ENCODE results near the gene IZUMO1R.
"Not testable (repeated sequence)": the region's sequence is repeated elsewhere in the genome, so short reads cannot be mapped to it uniquely, and the experiment has no call there.

Gene IZUMO1R

GRCh38 chr11:94326947-94327346 is 22.6 kb downstream of the IZUMO1R start:
- no peak for DNase-seq

- no peak for DNase-seq
These were observed 24.3 kb downstream of the IZUMO1R start for GRCh38 chr11:94328587-94329080.

GRCh38 chr11:94329501-94329900 is 25.1 kb downstream of the IZUMO1R start:
- no peak for DNase-seq

- no peak for DNase-seq
These were observed 26.4 kb downstream of the IZUMO1R start for GRCh38 chr11:94330789-94331188.

- DNase-seq, result no peak
These were observed 28.4 kb downstream of the IZUMO1R start for GRCh38 chr11:94332814-94333213.

- DNase-seq, result no peak
These were observed 31.7 kb downstream of the IZUMO1R start for GRCh38 chr11:94336033-94336432.

GRCh38 chr11:94338651-94339050 is 34.3 kb downstream of the IZUMO1R start:
- no peak for DNase-seq

GRCh38 chr11:94342250-94342649 is 37.9 kb downstream of the IZUMO1R start:
- DNase-seq, result no peak

- DNase-seq, result no peak
These were observed 39.1 kb downstream of the IZUMO1R start for GRCh38 chr11:94343495-94343894.

GRCh38 chr11:94346311-94346710 is 41.9 kb downstream of the IZUMO1R start:
- DNase-seq, result not testable (repeated sequence)

GRCh38 chr11:94350850-94351563 is 46.6 kb downstream of the IZUMO1R start:
- not testable (repeated sequence) for DNase-seq

All from NCI-H146 (cell line).